K562 (cell line): Measurements from ENCODE around the gene HOXB8. TPM values are rescaled to one million over a fixed set of nuclear protein-coding genes. Genes with fewer than 3 reads are reported as not detected.

Source experiments
- ELK1 ChIP-seq: sonication (generic); formaldehyde crosslinking; IDR thresholded peaks from 2 replicates; pipeline ENCODE4 v1.8.1; 2022; ENCODE audit warnings: missing genetic modification reagents
- GTF3C2 ChIP-seq: IDR thresholded peaks from 3 replicates; pipeline ENCODE4 v1.6.1; 2011; ENCODE audit warnings: borderline replicate concordance, mild to moderate bottlenecking, moderate library complexity; ENCODE audit not compliant: insufficient read length; ENCODE audit errors: extremely low read depth
- HES1 ChIP-seq: fragments of 450-650 bp; IDR thresholded peaks from 2 replicates; pipeline ENCODE4 v1.6.1; 2016; ENCODE audit warnings: low read depth, mild to moderate bottlenecking, moderate library complexity
- MNT ChIP-seq, 2 experiments: fragments of 450-650 bp; conservative IDR thresholded peaks; 2 replicates each; pipeline ENCODE4 v1.6.1; 2017; ENCODE audit warnings: mild to moderate bottlenecking in 2 of 2, moderate library complexity in 2 of 2
- MTA1 ChIP-seq: fragments of 450-650 bp; IDR thresholded peaks from 2 replicates; pipeline ENCODE4 v1.6.1; 2017; ENCODE audit warnings: borderline replicate concordance
- NR1H2 ChIP-seq: sonication (generic); formaldehyde crosslinking; IDR thresholded peaks from 2 replicates; pipeline ENCODE4 v1.4.0; 2020; ENCODE audit warnings: mild to moderate bottlenecking, missing genetic modification reagents
- SMARCC2 ChIP-seq: fragments of 450-650 bp; IDR thresholded peaks from 2 replicates; pipeline ENCODE4 v1.6.1; 2017; ENCODE audit warnings: antibody characterized with exemption, moderate library complexity, mild to moderate bottlenecking, low read depth
- SMARCE1 ChIP-seq: fragments of 450-650 bp; IDR thresholded peaks from 2 replicates; pipeline ENCODE4 v1.7.1; 2016; ENCODE audit warnings: mild to moderate bottlenecking
- TRIM28 ChIP-seq: fragments of 450-650 bp; IDR thresholded peaks from 2 replicates; pipeline ENCODE4 v1.6.1; 2017
- ZBTB11 ChIP-seq, 3 experiments: fragments of 200-800 bp in 1 of 3; fragments of 250-450 bp in 1 of 3; fragments of 450-650 bp in 1 of 3; sonication (Bioruptor Pico) in 1 of 3; sonication (Bioruptor generic) in 1 of 3; formaldehyde crosslinking in 1 of 3; IDR thresholded peaks; 2 replicates each; pipeline versions ENCODE4 v1.6.1 to v1.8.0; 2016 to 2022; ENCODE audit warnings: mild to moderate bottlenecking in 2 of 3, missing genetic modification characterization in 2 of 3, missing compliant biosample characterization in 1 of 3, moderate library complexity in 1 of 3
- ZBTB5 ChIP-seq: fragments of 450-650 bp; IDR thresholded peaks from 2 replicates; pipeline ENCODE4 v1.6.1; 2017; ENCODE audit warnings: antibody characterized with exemption
- ZNF165 ChIP-seq: fragments of 250-450 bp; sonication (Bioruptor Pico); IDR thresholded peaks from 2 replicates; pipeline ENCODE4 v1.4.0; 2020; ENCODE audit warnings: borderline replicate concordance
- ZNF3 ChIP-seq: fragments of 250-450 bp; sonication (Bioruptor Pico); IDR thresholded peaks from 2 replicates; pipeline ENCODE4 v1.5.0; 2021; ENCODE audit warnings: mild to moderate bottlenecking, moderate library complexity
- polyA plus RNA-seq, 8 experiments: library from polyadenylated mRNA; depleted of rRNA in 4 of 8; stranded (reverse) in 5 of 8; unstranded in 3 of 8; fragments of >200 nt; fragmentation: Nextera tagmentation in 2 of 8; fragmentation: Illumina TruSeq in 1 of 8; extraction: Ambion mirVana in 2 of 8; extraction: Trizol in 1 of 8; gene quantifications; 2 replicates each; pipeline versions ENCODE4 v1.2.1 to v1.2.3, GENCODE V29; 2011 to 2014; ENCODE audit warnings: inconsistent platforms in 1 of 8, missing spikeins in 1 of 8
- total RNA-seq, 7 experiments: library from RNA; depleted of rRNA in 6 of 7; stranded (reverse); fragments of >200 nt in 6 of 7; fragmentation: Illumina TruSeq in 2 of 7; extraction: Trizol in 2 of 7; gene quantifications; 2 replicates each; pipeline versions ENCODE4 v1.2.1 to v1.2.3, GENCODE V29; 2011 to 2021; ENCODE audit warnings: low replicate concordance in 1 of 7

HOXB8 gene
- total and polyA plus RNA-seq, 9 of the 15 experiments (the other 6 are each of a cell fraction or from before 2014, with no cell fraction given) = 0.52 to 23.8 (median 3.6) TPM

GRCh38 chr17:48625495-48626244 lies 10.6 kb upstream of the HOXB8 start (continued):
- TF ChIP-seq ZNF3 = no peak
- TF ChIP-seq ELK1 = no peak
- TF ChIP-seq GTF3C2 = no peak
- TF ChIP-seq ZNF165 (CRISPR knock-in tag) = 0 out of 2 replicates have a peak, but pooled peaks have one; percentile 27
- no peak for TF ChIP-seq SMARCC2
- peak; percentile 32 to 55; a peak in 3 of 4 replicates for TF ChIP-seq MNT (conservative IDR thresholded peaks at IDR 0.05)
- TF ChIP-seq ZBTB5 = no peak
- no peak for TF ChIP-seq NR1H2 (CRISPR knock-in tag)
- 0 out of 6 replicates have a peak, but pooled peaks of 1 of the 3 experiments have one; percentile 1 for TF ChIP-seq ZBTB11 (CRISPR knock-in tag; IDR thresholded peaks at IDR 0.05)
- TF ChIP-seq MTA1 = no peak
- TF ChIP-seq HES1 = no peak
- no peak for TF ChIP-seq SMARCE1
- no peak for TF ChIP-seq TRIM28
